HEK293 (cell line): ENCODE results near the gene TAF11.

Experiments
- CTCF ChIA-PET: fragments of 350-600 bp; formaldehyde crosslinking; extraction: SDS; loops from one replicate; lab custom pipeline; 2021; ENCODE audit warnings: antibody characterized with exemption; lab: Yijun Ruan, JAX
- POLR2A ChIA-PET: fragments of 300-600 bp; formaldehyde crosslinking; extraction: SDS; loops from one replicate; lab custom pipeline; 2020; ENCODE audit warnings: antibody characterized with exemption, inconsistent platforms; lab: Yijun Ruan, JAX
- H3K27ac ChIP-seq: fragments of 200-500 bp; sonication (Bioruptor generic); 2 replicates; pipeline ENCODE4 v1.5.1; 2014; ENCODE audit warnings: low read depth, low read length, control low read depth, inconsistent platforms; ENCODE audit errors: extremely low read depth
- H3K36me3 ChIP-seq, 2 experiments: fragments of 200-500 bp in 1 of 2; sonication (Bioruptor generic) in 1 of 2; 1 replicate in 1 of 2; 2 replicates in 1 of 2; pipeline ENCODE4 v1.5.1; 2014 to 2017; ENCODE audit warnings: inconsistent platforms in 2 of 2, low read length in 2 of 2; ENCODE audit not compliant: control insufficient read depth in 2 of 2, insufficient read depth in 1 of 2
- H3K4me1 ChIP-seq: fragments of 200-500 bp; sonication (Bioruptor generic); 2 replicates; pipeline ENCODE4 v1.5.1; 2014; ENCODE audit warnings: mild to moderate bottlenecking, low read length, inconsistent platforms; ENCODE audit not compliant: control insufficient read depth, insufficient read depth
- H3K4me3 ChIP-seq: 2 replicates; pipeline ENCODE4 v1.5.1; 2011; ENCODE audit warnings: low read depth, mild to moderate bottlenecking, control low read depth, low read length, moderate library complexity
- H3K9me3 ChIP-seq: fragments of 200-500 bp; sonication (Bioruptor generic); 2 replicates; pipeline ENCODE4 v1.5.1; 2014; ENCODE audit warnings: low read depth, low read length, inconsistent platforms; ENCODE audit not compliant: control insufficient read depth, insufficient read depth
- BCL11A ChIP-seq: fragments of 450-650 bp; formaldehyde crosslinking; IDR thresholded peaks from 2 replicates; pipeline ENCODE4 v1.5.1; 2016; ENCODE audit warnings: low read depth, missing biosample characterization, missing genetic modification characterization
- KLF1 ChIP-seq: fragments of 450-650 bp; formaldehyde crosslinking; IDR thresholded peaks from 2 replicates; pipeline ENCODE4 v1.5.1; 2016; ENCODE audit warnings: missing biosample characterization, missing genetic modification characterization
- SCRT2 ChIP-seq: fragments of 450-650 bp; formaldehyde crosslinking; IDR thresholded peaks from 2 replicates; pipeline ENCODE4 v1.5.1; 2016; ENCODE audit warnings: missing biosample characterization, missing genetic modification characterization
- SP2 ChIP-seq: fragments of 450-650 bp; formaldehyde crosslinking; IDR thresholded peaks from 2 replicates; pipeline ENCODE4 v1.5.1; 2016; ENCODE audit warnings: missing biosample characterization, missing genetic modification characterization
- SP3 ChIP-seq: fragments of 450-650 bp; formaldehyde crosslinking; IDR thresholded peaks from 2 replicates; pipeline ENCODE4 v1.5.1; 2016; ENCODE audit warnings: missing biosample characterization, missing genetic modification characterization
- ZBTB21 ChIP-seq: fragments of 450-650 bp; formaldehyde crosslinking; IDR thresholded peaks from 2 replicates; pipeline ENCODE4 v1.5.1; 2017; ENCODE audit warnings: missing biosample characterization, missing genetic modification characterization
- ZBTB8A ChIP-seq: fragments of 450-650 bp; formaldehyde crosslinking; IDR thresholded peaks from 2 replicates; pipeline ENCODE4 v1.5.1; 2016; ENCODE audit warnings: missing biosample characterization, missing genetic modification characterization
- ZFP69B ChIP-seq: fragments of 450-650 bp; formaldehyde crosslinking; IDR thresholded peaks from 2 replicates; pipeline ENCODE4 v1.5.1; 2016; ENCODE audit warnings: missing biosample characterization, missing genetic modification characterization
- ZNF169 ChIP-seq: fragments of 450-650 bp; formaldehyde crosslinking; IDR thresholded peaks from 2 replicates; pipeline ENCODE4 v1.5.1; 2016; ENCODE audit warnings: missing biosample characterization, missing genetic modification characterization
- ZNF174 ChIP-seq: fragments of 450-650 bp; formaldehyde crosslinking; IDR thresholded peaks from 2 replicates; pipeline ENCODE4 v1.5.0; 2017; ENCODE audit warnings: missing biosample characterization, mild to moderate bottlenecking, missing genetic modification characterization
- ZNF184 ChIP-seq: fragments of 450-650 bp; IDR thresholded peaks from 2 replicates; pipeline ENCODE4 v1.5.1; 2018; ENCODE audit warnings: missing biosample characterization, mild to moderate bottlenecking, missing genetic modification characterization
- ZNF248 ChIP-seq: fragments of 450-650 bp; formaldehyde crosslinking; IDR thresholded peaks from 2 replicates; pipeline ENCODE4 v1.5.1; 2017; ENCODE audit warnings: missing biosample characterization, missing genetic modification characterization
- ZNF324 ChIP-seq: fragments of 450-650 bp; formaldehyde crosslinking; IDR thresholded peaks from 2 replicates; pipeline ENCODE4 v1.5.1; 2016; ENCODE audit warnings: missing biosample characterization, missing genetic modification characterization
- ZNF488 ChIP-seq: fragments of 450-650 bp; formaldehyde crosslinking; IDR thresholded peaks from 2 replicates; pipeline ENCODE4 v1.5.1; 2016; ENCODE audit warnings: missing biosample characterization, missing genetic modification characterization
- ZNF529 ChIP-seq: fragments of 450-650 bp; formaldehyde crosslinking; IDR thresholded peaks from 2 replicates; pipeline ENCODE4 v1.5.1; 2017; ENCODE audit warnings: missing genetic modification characterization, missing biosample characterization; ENCODE audit not compliant: insufficient replicate concordance
- ZNF610 ChIP-seq: fragments of 450-650 bp; formaldehyde crosslinking; IDR thresholded peaks from 2 replicates; pipeline ENCODE4 v1.5.1; 2016; ENCODE audit warnings: missing biosample characterization, missing genetic modification characterization, borderline replicate concordance
- ZNF629 ChIP-seq: fragments of 450-650 bp; formaldehyde crosslinking; IDR thresholded peaks from 2 replicates; pipeline ENCODE4 v1.5.1; 2017; ENCODE audit warnings: missing biosample characterization, missing genetic modification characterization
- ZNF747 ChIP-seq: fragments of 450-650 bp; formaldehyde crosslinking; IDR thresholded peaks from 2 replicates; pipeline ENCODE4 v1.5.1; 2016; ENCODE audit warnings: missing biosample characterization, missing genetic modification characterization
- ZNF76 ChIP-seq: fragments of 450-650 bp; formaldehyde crosslinking; IDR thresholded peaks from 2 replicates; pipeline ENCODE4; 2016; ENCODE audit warnings: low read depth, missing biosample characterization, missing genetic modification characterization, borderline replicate concordance
- ZNF776 ChIP-seq: fragments of 450-650 bp; formaldehyde crosslinking; IDR thresholded peaks from 2 replicates; pipeline ENCODE4 v1.5.0; 2017; ENCODE audit warnings: missing biosample characterization, missing genetic modification characterization, borderline replicate concordance
- ZNF792 ChIP-seq: fragments of 450-650 bp; formaldehyde crosslinking; IDR thresholded peaks from 2 replicates; pipeline ENCODE4 v1.5.1; 2016; ENCODE audit warnings: missing biosample characterization, missing genetic modification characterization
- ZNF843 ChIP-seq: fragments of 450-650 bp; formaldehyde crosslinking; IDR thresholded peaks from 2 replicates; pipeline ENCODE4 v1.5.1; 2016; ENCODE audit warnings: missing biosample characterization, missing genetic modification characterization
- ZSCAN30 ChIP-seq: fragments of 450-650 bp; IDR thresholded peaks from 2 replicates; pipeline ENCODE4 v1.5.1; 2018; ENCODE audit warnings: missing biosample characterization, mild to moderate bottlenecking, missing genetic modification characterization, moderate library complexity
- TF ChIP-seq, protein P1 (sequence below): fragments of 450-650 bp; formaldehyde crosslinking; IDR thresholded peaks from 2 replicates; pipeline ENCODE4 v1.5.1; 2016; ENCODE audit warnings: missing biosample characterization, missing genetic modification characterization
- TF ChIP-seq, protein P2 (sequence below): fragments of 450-650 bp; formaldehyde crosslinking; IDR thresholded peaks from 2 replicates; pipeline ENCODE4 v1.5.1; 2016; ENCODE audit warnings: missing biosample characterization, missing genetic modification characterization
- TF ChIP-seq, protein P3 (sequence below): fragments of 450-650 bp; formaldehyde crosslinking; IDR thresholded peaks from 2 replicates; pipeline ENCODE4 v1.5.1; 2016; ENCODE audit warnings: missing biosample characterization, missing genetic modification characterization

The TAF11 gene

DNA sequence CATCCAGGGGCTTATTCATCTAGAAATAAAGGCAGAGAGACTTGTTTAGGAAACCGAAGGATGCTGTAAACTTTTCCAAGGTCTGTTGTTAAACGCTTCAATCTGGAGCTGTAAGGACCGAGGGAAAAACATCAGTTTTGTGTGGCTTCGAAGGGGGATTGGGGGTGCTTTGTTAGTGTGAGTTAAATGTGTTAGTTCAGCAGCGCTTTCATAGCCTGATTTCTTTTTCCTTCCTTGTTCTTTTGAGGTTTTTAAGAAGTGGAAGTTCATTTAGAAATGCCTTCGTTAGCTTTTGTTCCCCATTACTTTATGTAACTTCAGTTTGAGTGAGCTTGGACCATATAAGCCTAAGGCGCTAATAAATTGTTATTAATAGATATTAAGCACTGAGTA is 2.7 kb upstream of the TAF11 start:
- Histone ChIP-seq H3K4me1 (peaks cover 2% of the 10 kb centered on the region; the same call in 1 of the 2 replicates), H3K9me3 (no peaks in the 10 kb centered on the region), H3K36me3 (peaks cover under 1 to 5% of the 10 kb centered on the region in 2 experiments; a peak in 2 of 3 replicates), H3K27ac (no peak overlapping the region), H3K4me3 (peak overlapping the region; percentile 73)
- no peak for TF ChIP-seq ZNF747 (tag by site-specific recombination)
- TF ChIP-seq KLF1 (tag by site-specific recombination), result no peak
- no peak for TF ChIP-seq ZNF488 (tag by site-specific recombination)
- TF ChIP-seq ZSCAN30 (tag by site-specific recombination), result no peak
- TF ChIP-seq, protein P1, sequence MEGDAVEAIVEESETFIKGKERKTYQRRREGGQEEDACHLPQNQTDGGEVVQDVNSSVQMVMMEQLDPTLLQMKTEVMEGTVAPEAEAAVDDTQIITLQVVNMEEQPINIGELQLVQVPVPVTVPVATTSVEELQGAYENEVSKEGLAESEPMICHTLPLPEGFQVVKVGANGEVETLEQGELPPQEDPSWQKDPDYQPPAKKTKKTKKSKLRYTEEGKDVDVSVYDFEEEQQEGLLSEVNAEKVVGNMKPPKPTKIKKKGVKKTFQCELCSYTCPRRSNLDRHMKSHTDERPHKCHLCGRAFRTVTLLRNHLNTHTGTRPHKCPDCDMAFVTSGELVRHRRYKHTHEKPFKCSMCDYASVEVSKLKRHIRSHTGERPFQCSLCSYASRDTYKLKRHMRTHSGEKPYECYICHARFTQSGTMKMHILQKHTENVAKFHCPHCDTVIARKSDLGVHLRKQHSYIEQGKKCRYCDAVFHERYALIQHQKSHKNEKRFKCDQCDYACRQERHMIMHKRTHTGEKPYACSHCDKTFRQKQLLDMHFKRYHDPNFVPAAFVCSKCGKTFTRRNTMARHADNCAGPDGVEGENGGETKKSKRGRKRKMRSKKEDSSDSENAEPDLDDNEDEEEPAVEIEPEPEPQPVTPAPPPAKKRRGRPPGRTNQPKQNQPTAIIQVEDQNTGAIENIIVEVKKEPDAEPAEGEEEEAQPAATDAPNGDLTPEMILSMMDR, result no peak
- ChIA-PET CTCF (interaction anchor here (0.8 to 1.1 kb wide), 2 partner anchors 23 to 249 kb away, joined by 3 read pairs; no protein-coding TSS in a partner anchor), POLR2A (no interaction called here)

DNA sequence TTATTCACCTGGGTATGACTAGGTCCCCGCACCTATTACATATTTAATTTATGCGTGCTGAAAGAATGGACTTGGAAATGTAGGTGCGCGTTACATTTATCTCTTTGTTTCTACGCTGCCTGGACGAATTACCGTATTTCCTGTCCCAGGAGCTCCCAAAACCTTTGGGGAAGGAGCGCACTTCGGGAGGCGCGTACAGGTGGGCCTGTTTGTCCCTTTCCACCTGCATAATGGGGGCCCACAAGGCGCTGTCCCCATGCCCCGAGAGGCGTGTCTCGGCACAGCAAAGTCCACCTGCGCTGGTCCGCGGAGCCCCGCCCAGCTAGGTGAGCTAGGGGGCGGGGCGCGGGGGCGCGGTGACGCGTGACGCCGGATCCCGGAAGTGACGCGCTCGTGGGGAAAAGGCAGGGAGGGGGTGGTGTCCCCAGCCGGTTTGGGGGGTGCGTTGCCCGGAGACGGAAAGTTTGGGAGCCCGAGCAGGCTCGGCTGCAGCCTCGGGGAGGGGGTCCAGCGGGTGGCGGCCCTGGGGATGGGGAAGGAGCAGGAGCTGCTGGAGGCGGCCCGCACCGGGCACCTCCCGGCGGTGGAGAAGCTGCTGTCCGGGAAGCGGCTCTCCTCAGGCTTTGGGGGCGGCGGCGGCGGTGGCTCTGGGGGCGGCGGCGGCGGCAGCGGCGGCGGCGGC is 1.2 kb upstream of the TAF11 start, which contains the start of gene ANKS1A:
Gene ANKS1A (plus strand): TSS at position 382 of the 682 bp plus-strand sequence. CDS start 148 bp downstream, at position 530.
- Histone ChIP-seq H3K4me3 (peak within 1 kb of the TSS; percentile 73), H3K9me3 (no peaks in the 10 kb centered on the region), H3K36me3 (peaks cover 6 to 8% of the 10 kb centered on the region in 2 experiments; a peak in 2 of 3 replicates), H3K27ac (peak within 1 kb of the TSS; percentile 78), H3K4me1 (peaks cover 2% of the 10 kb centered on the region; the same call in 1 of the 2 replicates)
- ChIA-PET CTCF (interaction anchor here (0.5 to 1.9 kb wide), 8 partner anchors 9 to 328 kb away, joined by 3 to 6 read pairs (median 3); partner anchors contain the start of gene BLTP3A), POLR2A (interaction anchor here (0.7 to 2.9 kb wide), 10 partner anchors 10 to 371 kb away, joined by 3 to 25 read pairs (median 6); partner anchors contain the start of genes BLTP3A, SNRPC and ZNF76)
- TF ChIP-seq ZNF792 (tag by site-specific recombination), result no peak
- no peak for TF ChIP-seq ZNF174 (tag by site-specific recombination)
- TF ChIP-seq ZNF610 (tag by site-specific recombination), result no peak
- TF ChIP-seq, protein P2, sequence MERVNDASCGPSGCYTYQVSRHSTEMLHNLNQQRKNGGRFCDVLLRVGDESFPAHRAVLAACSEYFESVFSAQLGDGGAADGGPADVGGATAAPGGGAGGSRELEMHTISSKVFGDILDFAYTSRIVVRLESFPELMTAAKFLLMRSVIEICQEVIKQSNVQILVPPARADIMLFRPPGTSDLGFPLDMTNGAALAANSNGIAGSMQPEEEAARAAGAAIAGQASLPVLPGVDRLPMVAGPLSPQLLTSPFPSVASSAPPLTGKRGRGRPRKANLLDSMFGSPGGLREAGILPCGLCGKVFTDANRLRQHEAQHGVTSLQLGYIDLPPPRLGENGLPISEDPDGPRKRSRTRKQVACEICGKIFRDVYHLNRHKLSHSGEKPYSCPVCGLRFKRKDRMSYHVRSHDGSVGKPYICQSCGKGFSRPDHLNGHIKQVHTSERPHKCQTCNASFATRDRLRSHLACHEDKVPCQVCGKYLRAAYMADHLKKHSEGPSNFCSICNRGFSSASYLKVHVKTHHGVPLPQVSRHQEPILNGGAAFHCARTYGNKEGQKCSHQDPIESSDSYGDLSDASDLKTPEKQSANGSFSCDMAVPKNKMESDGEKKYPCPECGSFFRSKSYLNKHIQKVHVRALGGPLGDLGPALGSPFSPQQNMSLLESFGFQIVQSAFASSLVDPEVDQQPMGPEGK, result peak; percentile 100
- TF ChIP-seq SP3 (tag by site-specific recombination), result peak; percentile 93
- no peak for TF ChIP-seq ZNF184 (tag by site-specific recombination)
- no peak for TF ChIP-seq BCL11A (tag by site-specific recombination)
- TF ChIP-seq ZFP69B (tag by site-specific recombination), result peak; percentile 68
- no peak for TF ChIP-seq ZBTB8A (tag by site-specific recombination)
- TF ChIP-seq ZNF843, result no peak; the same call in 1 of the 2 replicates
- TF ChIP-seq SCRT2, result peak; percentile 32; the same call in 1 of the 2 replicates
- no peak for TF ChIP-seq ZNF169 (tag by site-specific recombination)
- TF ChIP-seq, protein P3, sequence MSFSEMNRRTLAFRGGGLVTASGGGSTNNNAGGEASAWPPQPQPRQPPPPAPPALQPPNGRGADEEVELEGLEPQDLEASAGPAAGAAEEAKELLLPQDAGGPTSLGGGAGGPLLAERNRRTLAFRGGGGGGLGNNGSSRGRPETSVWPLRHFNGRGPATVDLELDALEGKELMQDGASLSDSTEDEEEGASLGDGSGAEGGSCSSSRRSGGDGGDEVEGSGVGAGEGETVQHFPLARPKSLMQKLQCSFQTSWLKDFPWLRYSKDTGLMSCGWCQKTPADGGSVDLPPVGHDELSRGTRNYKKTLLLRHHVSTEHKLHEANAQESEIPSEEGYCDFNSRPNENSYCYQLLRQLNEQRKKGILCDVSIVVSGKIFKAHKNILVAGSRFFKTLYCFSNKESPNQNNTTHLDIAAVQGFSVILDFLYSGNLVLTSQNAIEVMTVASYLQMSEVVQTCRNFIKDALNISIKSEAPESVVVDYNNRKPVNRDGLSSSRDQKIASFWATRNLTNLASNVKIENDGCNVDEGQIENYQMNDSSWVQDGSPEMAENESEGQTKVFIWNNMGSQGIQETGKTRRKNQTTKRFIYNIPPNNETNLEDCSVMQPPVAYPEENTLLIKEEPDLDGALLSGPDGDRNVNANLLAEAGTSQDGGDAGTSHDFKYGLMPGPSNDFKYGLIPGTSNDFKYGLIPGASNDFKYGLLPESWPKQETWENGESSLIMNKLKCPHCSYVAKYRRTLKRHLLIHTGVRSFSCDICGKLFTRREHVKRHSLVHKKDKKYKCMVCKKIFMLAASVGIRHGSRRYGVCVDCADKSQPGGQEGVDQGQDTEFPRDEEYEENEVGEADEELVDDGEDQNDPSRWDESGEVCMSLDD, result peak; percentile 97
- TF ChIP-seq ZNF629, result peak; percentile 92
- TF ChIP-seq KLF1 (tag by site-specific recombination), result peak; percentile 72
- no peak for TF ChIP-seq ZNF776 (tag by site-specific recombination)
- TF ChIP-seq ZNF529 (tag by site-specific recombination), result no peak
- no peak for TF ChIP-seq ZNF248 (tag by site-specific recombination)
- 0 out of 2 replicates have a peak, but pooled peaks have one; percentile 36 for TF ChIP-seq ZNF324 (tag by site-specific recombination)
- TF ChIP-seq ZNF76, result peak; percentile 65; the same call in 1 of the 2 replicates
- TF ChIP-seq ZBTB21 (tag by site-specific recombination), result peak; percentile 79
- TF ChIP-seq SP2 (tag by site-specific recombination), result peak; percentile 85
